Activated T-cell treated with anti-CD3 and anti-CD28 coated beads for 48 hours (primary cell): ENCODE results near the gene GFAP.
A peak's percentile ranks its signal among the peaks of the same experiment; 100 is the strongest.

Source experiments
- DNase-seq: peaks from one replicate; pipeline ENCODE4 v3.0.0-alpha.2; 2020; ENCODE audit warnings: low read depth

The GFAP gene

DNA sequence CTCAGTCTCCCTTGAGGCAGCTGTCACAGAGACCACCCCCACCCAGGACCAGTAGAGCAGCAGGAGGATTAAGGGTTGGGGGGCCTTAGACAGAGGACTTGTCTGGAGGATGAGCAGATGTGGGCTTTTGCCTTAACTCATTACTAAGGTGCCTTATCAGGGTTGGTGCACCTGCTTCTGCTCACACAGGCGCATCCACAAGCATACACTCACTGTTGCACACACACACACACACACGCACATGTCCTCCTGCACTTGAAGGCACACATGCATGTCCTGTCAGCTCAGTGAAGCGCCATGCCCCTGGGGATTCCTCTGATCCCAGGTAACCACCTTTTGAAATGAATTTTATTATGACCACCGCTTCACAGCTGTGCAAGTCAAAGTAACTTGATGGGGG is 1.2 kb downstream of the GFAP start:
- no peak for DNase-seq

DNA sequence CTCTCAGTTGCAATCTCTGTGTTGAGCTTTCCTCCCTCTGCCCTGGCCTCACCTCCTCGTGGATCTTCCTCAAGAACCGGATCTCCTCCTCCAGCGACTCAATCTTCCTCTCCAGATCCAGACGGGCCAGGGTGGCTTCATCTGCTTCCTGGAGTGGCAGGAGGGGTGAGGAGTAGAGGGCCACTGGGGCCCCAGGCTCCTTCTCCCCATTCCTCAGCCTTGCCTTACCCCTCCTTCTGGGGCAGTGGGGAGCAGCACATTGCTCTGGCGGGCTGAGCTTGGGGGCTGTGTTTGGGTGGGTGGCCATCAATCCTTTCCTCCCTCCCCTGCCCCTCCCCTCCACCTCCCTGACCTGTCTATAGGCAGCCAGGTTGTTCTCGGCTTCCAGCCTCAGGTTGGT is 1.6 kb downstream of the GFAP start:
- DNase-seq: no peak

DNA sequence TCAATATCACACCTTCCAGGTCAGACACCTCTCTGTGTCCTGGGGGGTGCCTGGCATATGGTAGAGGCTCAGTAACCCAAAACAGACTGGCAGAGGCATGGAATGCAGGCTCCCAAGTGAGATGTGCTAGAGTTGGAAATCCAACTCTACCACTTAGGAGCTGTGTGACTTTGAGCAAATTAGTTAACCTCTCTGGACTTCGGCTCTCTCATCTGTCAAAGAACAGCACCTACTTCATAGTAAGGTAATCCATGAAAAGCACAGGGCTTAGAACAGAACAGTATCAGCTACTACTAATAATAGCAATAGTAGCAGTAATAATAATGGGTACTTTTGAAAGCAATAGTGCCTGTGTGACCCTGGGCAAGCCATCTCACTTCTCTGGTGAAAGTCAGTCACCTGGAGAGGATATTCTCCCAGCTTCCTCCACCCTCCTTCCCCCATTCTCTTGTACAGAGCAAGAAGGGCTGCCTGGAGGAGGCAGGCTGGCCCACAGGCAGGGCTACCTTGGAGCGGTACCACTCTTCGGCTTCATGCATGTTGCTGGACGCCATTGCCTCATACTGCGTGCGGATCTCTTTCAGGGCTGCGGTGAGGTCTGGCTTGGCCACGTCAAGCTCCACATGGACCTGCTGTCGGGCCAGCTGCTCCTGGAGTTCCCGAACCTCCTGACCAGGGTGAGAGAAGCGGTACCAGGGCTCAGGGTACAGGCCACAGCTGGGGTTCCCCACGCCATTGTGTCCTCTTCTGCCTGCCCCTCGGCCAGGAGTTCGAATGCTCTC is 2.3 kb downstream of the GFAP start:
- no peak for DNase-seq

DNA sequence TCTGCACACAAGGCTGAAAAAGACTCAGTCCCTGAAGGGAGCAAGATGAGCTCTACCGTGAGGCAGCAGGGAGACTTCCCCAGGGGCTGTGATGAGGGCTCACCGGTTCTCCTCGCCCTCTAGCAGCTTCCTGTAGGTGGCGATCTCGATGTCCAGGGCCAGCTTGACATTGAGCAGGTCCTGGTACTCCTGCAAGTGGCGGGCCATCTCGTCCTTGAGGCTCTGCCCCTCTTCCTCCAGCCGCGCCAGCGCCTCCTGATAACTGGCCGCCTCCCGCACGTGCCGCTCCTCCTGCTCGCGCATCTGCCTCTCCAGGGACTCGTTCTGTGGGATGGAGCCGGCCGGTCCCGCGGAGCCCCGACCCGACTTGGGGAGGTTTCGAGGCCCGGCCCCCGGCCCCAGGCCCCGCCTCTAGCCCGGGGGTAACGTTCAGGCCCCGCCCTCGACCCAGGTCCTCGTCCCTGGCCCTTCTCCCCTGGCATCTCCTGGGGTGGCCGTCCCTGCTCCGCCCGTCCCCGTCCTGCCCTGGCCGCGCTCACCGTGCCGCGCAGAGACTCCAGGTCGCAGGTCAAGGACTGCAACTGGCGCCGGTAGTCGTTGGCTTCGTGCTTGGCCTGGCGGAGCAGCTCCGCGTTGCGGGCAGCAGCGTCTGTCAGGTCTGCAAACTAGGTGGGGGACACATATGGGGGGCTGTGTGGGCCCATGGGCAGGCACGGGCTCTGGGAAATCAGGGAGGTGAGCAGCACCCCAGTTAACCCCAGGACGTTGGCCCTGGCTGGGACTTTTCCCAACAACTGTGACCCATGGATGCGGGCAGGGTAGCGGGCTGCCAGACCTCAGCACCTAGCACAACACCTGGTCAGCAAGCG is 3.9 kb downstream of the GFAP start:
- peak; percentile 33 for DNase-seq

DNA sequence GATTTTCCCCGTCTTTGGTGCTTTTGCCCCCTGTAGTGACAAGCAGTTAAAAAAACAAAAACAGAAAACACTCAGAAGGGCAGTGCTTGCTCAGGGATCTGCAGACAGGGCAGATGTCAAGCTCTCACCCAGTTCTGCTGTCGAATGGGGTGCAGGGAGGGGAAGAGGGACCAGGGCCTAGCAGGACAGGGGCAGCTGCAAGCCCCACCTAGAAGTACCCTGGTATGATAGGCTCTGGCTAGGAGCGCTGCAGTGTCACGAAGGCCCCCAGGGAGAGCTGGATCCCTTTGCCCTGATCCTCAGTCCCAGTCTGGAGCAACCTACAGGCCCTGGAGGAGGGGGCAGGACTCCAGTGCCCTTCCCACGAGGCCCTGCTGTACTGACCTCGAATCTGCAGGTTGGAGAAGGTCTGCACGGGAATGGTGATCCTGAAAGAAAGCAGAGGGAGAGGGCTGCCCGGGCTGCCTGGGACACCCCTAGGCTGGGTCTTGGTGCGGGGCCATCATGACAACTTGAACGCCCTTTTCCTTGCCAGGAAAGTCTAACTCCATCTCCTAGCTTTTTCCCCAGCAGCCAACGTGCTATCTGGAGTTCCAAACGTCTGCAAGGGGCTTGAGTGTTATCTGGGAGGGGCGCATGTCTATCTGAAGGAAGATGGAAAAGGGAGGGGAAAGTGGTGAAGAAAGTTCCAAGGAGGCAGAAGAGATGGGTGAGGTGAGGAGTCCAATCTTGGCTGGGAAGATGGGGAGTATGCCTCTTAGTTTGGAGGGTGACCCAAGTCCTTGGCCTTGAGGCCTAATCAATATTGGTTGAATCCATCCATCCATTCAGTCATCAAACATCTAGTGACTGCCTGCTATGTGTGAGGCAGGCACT is 4.8 kb downstream of the GFAP start:
- no peak for DNase-seq

DNA sequence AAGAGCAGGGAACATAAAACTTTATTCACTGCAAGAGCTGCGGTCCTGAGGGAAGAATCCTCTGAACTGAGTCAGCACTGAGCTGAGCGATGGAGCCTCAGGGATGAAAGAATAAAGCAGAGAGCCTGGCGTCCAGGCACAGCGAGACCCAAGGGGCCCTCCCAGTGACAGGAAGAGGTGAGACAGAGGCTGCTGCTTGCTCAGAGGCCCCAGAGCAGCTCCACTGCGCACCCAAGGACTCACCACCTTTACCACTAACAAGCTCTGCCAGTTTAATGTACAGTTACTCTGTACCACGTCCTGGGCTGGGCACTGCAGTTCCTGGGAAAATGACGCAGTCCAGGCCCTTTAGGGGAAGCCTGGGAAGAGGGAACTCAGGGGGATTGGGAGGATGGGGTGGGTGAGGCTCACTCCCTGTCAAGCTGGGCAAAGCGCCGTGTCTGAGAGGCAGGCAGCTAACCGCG is 5.6 kb downstream of the GFAP start:
- no peak for DNase-seq

DNA sequence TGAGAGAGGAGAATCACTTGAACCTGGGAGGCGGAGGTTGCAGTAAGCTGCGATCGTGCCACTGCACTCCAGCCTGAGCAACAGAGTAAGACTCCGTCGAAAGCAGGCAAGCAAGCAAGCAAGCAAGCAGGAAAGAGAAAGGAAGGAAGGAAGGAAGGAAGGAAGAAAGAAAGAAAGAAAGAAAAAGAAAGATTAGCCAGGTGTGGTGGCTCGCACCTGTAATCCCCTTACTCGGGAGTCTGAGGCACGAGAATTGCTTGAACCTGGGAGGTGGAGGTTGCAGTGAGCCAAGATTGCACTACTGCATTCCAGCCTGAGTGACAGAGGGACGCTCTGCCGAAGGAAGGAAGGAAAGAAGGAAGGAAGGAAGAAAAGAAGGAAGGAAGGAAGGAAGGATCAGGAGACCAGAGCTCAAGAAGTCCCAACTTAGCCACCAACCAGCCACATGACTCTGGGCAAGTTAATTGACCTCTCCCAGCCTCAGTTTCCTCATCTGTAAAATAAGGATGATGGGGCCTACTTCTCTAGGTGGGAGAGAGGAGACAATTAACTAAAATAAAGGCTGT is 6.5 kb downstream of the GFAP start:
- DNase-seq: no peak

DNA sequence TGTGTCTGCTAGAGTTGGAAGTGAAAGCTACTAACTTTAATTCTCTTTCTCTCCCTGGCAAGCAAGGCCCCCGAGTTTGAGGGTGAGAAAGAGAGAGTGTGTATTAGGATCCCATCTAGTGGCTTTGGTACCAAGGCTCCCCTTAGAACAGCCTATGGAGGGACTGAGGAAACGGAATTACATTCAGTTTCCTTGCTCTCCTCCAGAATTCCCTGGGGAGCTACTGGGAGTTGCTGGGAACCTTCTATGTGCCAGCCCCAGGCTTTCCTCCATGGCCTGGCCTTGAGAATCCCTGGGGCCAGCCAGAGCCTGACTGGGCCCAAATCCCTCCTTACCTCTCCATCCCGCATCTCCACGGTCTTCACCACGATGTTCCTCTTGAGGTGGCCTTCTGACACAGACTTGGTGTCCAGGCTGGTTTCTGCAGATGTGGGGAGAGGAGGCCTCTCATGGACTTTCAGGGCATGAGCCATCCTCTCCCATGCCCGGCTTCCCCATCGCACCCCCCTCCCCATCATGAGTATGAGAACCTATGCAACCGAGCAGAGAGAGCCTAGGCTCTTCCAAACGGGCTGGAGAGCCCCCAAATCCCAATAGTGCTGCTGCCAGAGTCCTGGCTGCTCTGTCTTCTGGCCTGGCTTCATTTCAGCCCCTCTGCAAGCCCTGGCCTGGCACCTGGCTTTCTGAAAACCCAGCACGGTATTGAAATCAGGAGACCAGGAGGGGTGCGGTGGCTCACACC is 7.4 kb downstream of the GFAP start:
- no peak for DNase-seq

DNA sequence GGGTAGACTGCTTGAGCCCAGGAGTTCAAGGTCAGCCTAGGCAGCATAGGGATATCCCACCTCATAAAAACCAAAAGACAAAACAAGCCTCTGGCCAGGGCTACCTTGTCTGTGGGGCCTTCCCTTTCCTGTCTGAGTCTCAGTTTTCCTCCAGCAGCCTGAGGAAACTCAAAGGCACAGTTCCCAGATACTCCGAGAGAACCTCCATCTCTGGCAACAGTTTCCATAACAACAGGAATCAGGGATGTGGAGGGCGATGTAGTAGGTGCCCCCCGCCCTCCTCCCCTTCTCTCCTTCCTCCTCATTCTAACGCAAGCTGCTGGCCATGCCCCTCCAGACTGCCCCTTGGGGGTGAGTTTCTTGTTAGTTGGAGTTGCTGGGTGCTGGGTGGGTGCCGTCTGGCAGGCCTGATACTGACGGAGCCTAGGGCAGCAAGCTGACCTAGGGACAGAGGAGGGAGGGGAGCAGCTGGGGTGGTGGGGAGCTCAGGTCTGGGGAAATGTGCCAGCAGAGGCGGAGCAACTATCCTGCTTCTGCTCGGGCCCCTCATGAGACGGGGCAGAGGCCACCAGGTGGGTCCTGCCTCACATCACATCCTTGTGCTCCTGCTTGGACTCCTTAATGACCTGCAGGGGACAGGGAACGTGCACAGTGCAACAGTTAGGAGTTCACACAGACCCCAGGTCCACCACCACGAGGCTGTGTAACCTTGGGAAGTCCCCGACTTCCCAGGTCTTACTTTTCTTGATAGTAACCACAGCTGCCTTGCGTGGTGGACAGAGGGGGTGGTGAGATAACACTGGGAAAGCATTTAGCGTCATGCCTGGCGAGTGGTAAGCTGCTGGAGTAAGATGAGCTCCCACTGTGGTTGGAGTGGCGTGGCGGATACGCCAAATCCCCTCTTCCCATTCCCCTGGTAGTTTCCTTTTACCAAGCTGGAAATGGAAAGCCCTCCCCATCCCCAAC is 8.3 kb downstream of the GFAP start:
- no peak for DNase-seq

DNA sequence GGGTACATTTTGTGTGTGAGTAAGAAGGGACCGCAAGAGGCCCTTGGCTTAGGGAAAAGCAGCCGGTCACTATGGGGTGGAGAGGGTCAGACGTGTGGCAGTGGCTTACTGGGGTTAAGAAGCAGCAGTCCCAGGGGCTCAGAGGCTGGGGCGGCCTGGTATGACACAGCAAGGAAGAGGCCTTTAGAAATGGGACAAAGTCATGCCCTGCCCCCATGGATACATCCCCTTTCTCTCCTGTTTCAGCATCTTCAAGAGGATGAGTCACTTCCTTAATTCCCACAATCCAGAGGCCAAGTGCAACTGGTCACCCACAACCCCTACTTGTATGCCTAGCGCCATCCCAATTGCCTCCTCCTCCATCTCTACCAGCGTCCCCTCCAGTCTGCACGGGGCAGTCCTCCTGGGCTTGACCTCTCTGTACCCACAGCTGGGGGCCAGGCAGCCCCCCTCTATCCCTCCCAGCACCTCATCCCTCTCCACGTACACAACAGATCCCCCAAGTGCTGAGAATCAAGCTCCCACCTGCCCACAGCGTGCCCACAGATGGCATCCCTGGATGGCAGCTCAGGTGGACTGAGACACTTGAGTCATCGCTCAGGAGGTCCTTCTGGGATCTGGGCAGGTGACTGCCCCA is 9.2 kb downstream of the GFAP start:
- no peak for DNase-seq

DNA sequence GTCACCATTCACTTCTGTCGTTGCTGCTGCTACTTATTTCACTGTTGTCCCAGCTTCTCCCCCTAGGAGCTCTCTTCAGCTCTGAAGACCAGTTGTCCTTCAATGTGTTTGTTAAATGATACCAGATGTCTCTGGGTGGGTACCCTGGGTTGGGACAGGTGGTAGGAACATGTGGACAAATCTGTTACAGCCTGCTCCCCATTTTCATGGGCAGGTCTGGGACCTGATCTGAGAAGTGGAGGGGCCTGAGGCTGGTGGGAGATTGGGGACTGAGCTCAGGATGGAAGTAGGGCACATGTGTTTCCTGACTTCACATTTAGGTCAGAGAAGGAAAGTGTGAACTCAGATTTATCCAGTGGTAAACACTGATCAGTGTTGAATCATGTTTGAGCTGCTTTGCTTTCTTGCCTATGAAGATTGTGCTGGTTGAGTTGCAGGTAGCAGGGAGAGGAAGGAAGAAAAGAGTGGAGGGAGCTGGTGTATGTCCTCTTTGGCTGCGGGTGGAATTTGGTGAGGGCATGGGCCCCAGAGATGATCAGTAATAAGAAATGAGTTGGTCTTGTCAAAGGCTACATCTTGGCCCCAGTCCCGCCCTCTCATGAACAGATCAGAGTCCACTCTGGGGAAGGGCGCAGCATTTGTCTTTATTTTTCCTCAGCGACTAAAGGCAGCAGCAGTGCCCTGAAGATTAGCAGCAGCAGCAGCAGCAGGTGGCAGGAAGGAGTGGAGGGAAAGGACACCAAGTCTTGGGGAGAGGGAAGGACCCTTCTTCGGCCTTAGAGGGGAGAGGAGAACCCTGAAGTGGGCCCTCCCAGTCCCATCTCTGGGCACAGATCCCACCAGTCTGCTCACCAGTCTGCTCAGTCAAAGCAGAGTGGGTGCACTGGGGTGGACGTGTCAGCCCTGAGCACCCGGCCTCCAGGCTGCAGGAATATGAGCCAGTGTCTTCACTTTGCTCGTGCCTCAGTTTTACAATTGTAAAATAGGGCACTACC is 10.0 kb downstream of the GFAP start:
- no peak for DNase-seq

DNA sequence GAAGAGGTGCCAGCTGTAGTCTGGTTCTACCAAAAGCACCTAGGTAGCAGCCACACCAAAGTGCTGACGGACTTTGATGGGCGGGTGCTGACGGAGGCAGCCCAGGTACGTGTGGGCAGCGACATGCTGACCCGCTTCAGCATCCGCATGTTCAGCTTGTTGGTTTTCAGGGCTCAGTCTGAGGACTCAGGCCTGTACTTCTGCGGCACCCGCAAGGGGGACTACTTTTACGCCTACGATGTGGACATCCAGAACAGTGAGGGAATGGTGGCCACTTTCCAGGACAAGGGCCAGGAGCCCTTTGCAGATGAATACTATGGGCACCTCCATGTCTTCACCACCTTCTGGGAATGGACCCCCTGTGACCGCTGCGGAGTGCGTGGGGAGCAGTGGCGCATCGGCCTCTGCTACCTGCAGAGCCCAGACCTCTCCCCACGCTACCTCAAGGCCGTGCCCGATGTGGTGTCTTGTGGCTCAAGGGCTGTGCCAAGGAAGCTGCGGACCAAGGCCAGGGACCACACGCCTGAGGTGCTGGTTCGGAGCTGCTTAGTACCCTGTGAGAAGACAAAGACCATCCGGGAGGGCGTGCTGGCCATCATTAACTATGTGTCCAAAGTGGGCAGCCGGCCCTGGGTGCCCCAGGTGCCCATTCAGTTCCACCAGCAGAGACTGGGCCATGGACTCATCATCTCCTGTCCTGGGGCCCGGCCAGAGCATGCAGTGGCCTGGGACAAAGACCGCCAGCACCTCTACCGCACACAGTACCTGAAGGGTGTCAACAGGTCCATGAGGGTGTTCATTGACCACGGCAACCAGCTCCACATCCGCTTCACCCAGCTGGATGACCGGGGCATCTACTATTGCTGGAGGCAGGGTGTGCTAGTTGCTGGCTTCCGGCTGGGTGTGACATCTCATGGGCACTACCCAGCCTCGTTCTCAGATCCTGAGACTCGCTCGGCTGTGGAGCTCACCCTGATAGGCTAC is 11.0 kb downstream of the GFAP start:
- DNase-seq: no peak

DNA sequence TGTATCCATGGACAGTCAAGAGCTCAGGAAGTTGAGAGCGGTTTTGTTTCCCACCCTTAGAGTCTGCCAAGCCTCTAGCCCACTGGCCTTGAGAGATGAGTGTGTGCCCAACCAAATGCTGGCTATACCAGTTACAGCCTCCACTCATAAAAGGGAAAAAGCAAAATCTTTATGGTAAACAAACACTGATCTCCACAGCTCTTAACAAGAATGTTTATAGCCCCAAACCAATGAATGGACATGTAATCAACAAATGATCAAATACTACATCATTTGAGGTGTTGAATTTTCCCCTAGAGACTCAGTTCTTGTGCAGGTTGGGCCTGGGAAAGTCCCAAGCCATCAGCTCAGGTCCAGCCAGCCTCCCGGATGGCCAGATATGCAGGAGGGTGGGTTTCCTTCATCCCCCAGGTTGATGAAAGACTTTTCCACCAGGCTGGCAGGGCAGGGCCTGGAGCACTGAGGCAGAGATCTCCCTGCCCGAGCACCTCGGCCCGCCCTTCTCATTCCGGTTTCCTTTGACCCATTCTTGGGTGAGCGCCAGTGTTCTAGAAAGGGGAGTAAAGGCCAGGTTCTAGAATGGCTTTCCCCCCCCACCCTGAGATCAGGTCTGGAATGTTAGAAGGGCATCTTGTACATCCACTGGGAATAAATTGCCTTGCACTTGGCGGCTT is 12.2 kb downstream of the GFAP start:
- DNase-seq: no peak

DNA sequence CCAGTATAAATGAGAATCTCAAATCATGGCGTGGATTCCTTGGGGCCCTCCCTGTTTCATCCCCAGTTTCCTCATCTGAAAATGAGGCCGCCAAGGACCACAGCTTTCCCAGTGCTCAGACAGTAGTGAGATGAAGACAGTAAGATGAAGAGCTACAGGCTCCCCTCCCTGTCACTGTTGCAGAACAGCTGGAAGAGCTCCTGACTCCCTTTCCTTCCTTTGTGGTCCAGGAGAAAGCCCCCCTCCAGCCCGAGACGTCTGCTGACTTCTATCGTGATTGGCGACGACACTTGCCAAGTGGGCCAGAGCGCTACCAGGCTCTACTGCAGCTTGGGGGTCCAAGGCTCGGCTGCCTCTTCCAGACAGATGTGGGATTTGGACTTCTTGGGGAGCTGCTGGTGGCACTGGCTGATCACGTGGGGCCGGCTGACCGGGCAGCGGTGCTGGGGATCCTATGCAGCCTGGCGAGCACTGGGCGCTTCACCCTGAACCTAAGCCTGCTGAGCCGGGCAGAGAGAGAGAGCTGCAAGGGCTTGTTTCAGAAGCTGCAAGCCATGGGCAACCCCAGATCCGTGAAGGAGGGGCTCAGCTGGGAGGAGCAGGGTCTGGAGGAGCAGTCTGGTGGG is 13.1 kb downstream of the GFAP start:
- no peak for DNase-seq

DNA sequence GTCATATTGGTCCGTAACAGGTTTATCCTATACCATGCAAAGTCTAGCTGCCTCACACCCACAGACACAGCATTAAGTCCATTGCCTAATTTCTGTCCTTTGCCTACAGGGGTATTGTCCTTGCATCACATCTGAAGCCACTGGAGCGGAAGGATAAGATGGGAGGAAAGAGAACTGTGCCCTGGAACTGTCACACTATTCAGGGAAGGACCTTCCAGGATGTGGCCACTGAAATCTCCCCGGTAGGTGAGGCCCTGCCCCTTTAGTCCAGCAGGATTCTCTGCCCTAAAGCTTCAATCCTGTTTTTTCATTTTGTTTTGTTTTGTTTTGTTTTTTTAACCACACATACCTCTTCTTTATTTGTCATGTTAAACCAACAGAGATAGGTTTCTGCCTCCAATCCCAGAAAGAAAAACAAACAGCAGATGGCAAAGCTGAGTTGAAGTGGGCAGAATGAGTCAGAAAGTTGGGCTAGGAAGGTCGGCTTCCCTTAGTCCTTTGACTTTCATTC is 13.8 kb downstream of the GFAP start:
- no peak for DNase-seq

DNA sequence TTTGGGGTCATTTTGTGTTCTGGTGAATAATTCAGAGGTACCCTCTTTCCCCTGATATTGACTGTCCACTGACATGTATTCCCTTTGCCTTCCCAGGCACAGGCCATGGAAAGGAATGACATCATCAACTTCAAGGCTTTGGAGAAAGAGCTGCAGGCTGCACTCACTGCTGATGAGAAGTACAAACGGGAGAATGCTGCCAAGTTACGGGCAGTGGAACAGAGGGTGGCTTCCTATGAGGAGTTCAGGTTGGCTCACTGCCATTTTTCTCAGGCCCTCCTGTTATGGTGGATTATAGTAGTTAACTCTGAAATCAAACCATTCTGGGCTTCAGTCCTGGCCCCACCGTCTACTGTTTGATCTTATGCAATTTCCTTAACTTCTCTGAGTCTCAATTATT is 14.4 kb downstream of the GFAP start:
- no peak for DNase-seq
